ENCODE results near the gene RMC1.
"Not testable (repeated sequence)": the region's sequence is repeated elsewhere in the genome, so short reads cannot be mapped to it uniquely, and the experiment has no call there.

RMC1 gene

DNA sequence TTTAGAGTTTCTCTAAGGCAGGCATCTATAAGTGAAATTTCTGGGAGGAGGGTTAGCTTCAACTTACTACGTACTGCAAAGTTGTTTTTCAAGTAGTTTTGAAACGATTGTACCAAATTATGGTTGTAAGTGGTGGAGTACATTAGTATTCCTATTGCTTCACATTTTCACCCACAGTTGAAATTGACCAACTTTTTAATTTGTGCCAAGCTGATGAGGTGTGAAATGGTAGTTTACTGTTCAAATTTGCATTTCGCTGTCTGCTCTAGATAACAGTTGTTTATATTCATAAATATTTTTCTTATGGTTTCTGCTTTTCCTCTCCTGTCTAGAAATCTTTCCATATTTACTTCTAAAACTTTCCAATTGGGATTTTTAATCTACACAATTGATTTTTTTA is 64.4 kb downstream of the RMC1 start:
- DNase-seq, result no peak

DNA sequence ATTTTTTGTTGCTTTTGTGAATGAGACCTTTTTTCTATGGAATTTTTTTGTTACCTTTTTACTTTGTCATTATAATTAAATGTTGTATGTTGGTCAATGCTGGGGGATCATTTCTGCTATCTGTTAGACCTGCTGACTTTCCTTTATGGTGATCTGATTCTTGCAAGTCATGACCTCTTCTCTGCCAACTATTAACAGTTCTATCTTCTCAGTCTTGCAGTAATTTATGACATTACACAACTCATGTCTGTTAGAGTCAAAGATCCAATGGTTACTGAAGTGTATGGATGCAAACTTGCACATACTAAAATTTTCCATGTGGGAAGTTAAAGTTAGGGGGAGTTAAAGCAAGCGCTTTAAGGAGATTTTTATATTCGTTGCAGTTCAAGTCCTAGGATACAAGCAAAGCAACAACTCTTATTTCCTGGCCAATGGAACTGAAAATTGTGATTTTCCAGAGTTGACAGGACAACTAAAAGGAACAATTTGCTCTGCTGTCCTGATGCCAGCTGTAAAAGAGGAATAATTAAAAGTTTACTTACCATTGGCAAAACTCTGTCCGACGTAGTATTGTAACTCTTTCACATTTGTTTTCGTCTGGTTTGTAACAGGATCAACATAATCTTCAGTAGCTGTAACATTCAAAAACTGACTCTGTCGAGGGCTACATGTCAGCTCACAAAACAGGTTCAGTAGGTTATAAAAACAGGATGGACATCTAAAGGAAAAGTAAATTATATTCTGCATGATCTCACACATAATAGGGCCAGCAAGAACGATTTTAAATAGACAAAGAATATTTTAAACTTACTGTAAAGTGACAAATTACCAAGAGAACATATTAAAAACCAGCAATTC is 65.2 kb downstream of the RMC1 start:
- no peak for DNase-seq

DNA sequence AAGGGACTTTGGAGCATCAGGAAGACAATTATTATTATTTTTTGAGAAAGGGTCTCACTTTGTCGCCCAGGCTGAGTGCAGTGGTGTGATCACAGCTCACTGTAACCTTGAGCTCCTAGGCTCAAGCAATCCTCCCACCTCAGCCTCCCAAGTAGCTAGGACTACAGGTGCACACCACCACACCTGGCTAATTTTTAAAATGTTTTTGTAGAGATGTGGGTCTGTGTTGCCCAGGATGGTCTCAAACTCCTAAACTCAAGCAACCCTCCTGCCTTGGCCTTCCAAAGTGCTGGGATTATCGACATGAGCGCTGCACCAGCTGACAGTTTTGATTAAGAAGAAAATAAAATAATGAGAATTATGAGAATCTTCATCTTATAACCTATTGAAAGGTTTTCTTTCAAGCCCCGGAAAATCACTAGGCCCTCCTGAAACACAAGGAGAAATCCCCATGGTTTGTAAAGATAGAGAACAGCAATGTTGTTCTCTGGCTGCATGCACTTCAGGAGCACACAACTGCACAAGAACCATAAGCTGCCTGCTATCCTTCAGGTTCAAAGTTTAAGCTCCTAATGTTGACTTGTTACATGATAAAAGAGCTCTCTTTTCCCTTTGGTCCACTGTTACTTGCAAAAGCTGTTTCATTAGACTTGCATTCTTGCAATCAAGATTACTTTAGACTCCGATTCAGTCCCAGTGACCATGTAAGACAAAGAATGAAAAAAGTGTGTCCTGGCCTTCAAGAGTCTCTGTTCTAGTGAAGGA is 66.2 kb downstream of the RMC1 start:
- no peak for DNase-seq

DNA sequence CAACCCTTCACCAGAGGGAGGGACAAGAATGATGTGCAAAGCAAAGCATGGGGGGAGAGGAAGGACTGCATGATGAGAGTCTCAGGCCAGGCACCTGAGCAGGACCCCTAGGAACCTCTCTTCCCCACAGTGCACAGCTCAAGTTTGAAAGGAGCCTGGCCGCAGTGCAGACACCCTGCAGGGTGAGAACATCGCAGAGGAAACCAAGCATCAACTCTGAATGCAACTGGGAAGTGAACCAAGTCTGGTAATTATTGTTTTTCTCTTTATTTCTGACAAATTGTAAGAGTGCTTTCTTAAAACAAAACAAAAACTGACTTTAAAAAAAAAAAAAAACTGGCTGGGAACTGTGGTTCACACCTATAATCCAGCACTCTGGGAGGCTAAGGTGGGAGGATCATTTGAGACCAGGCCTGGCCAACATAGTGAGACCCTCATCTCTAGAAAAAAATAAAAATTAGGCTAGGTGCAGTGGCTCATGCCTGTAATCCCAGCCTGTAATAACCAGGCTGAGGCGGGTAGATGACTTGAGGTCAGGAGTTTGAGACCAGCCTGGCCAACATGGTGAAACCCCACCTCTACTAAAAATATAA is 67.7 kb downstream of the RMC1 start:
- no peak for DNase-seq

DNA sequence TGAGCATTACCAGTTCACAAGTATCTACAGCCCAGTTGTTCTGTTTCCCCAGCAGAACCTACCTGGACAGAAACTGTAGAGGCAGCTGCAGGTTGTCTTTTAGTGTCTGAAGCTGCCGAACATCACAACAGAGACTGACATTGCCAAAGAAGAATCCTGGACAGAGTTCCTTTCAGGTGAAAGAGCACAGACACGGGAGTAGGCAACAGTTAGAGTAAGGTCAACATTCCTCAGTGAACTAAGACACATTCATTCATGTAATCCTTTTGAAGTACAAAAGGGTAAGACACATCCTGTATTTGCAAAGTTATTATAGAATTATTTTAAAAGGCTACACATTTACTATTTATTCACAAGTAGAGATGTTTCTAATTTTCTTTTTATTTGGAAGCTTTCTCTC is 68.7 kb downstream of the RMC1 start:
- no peak for DNase-seq

DNA sequence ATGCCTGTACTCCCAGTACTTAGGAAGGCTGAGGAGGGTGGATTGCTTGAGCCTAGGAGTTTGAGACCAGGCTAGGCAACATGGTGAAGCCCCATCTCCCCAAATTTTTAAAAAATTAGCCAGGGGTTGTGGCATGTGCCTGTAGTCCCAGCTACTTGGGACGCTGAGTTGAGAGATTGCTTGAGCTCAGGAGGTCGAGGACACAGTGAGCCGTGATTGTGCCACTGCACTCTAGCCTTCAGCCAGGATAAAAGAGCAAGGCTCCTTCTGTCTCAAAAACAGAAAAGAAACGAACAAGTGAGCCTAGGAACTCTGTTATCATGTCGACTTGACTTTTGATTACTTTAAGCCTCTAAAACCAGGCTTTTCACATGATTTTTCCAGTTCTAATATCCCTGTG is 69.3 kb downstream of the RMC1 start:
- DNase-seq, result no peak

DNA sequence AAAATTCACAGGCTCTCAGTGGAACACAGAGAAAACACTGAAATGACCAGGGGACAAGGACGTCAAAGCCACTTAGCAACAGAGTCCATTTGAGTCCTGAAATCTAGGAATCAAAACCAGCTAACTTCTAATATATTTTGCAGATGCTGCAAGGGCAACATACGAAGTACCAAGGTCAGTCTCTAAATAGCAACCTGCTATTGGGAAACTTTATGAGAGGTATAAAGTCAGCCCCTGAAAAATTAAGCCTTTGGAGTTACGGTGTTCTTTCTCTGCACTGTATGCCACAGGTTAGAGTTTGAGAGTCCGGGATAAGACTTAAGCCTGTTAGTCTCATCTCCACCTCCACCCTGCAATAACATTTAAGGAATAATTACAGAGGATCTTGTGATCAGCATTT is 69.7 kb downstream of the RMC1 start:
- no peak for DNase-seq

DNA sequence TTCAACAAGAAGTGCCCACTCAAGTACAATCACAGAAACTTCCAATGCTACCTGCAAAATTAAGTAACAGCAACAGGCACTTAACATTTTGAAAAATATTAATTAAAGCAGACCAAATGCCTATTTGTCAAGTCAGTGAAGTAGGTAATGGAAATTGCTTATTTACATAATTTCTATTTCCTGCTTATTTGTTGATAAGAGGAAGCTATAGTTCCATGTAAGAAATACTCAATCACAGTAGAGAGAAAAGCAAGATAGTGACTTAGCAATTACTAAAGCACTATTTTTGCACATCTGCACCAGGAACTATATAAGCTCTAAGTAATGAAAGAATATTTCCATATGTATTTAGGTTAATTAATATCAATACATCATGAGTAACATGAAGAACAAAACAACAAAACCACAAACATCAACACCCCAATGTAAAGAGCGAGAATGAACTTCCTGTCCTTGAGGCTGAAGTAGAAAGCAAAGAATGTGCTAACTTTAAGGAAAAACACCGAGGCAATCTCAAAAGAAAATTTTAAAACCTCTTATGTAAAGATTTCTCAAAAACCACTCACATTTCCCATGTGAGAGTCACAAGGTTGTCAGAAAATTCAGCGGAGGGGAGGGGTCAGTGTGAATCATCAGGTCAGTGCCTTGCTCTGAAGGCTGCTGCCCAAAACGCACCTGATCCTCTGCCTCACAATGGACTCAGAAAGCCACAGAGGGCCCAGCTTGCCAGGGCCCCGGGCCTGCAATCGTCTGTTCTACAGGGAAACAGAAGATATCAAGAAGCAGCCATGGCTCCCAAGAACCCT is 70.5 kb downstream of the RMC1 start:
- DNase-seq, result no peak

DNA sequence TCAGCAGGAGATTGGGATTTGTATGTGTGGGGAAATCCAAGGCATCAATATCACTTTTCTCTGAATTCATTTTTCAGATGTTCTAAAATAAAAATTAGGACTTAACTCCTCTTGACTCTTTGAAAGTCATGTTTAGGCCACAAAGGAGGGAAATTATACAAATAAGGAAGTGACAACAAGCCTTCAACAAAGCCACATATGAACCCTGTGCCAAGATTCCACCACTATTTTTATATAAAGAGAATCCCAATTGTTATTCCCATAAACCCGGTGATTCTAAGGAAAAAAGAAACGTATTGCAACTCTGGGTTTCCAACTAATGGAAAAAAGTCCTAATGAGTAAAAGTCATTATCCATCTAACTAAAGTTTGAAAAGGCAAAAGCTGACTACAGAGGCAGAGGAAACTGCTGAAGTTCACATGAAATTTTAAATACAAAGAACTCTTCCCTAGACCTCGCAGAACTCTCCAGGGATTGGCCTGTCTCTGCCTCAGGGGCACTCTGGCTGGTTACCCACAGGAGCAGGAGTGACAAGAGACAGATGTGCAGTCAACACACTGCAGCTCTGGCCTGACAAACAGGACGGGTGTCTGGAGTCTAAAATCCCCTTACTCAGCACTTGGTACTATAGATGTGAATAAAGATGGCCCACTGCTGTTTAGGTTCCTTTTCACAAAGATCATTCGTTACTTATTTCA is 71.4 kb downstream of the RMC1 start:
- no peak for DNase-seq

DNA sequence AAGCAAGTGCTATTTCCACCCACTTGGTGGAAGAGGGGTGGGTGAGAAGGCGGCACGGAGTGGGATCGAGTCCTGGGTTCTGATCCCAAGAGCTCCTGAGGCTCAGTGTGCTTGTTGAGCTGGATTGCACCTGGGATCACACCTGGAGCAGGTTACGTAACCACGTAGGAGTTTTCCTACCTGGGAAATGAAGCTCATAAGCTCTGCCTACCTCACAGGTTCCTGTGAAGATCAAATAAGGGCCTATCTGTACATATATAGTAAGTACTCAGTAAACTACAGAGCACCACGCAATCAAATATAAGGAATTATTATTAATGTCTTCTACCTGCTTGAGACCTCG is 72.0 kb downstream of the RMC1 start:
- no peak for DNase-seq

DNA sequence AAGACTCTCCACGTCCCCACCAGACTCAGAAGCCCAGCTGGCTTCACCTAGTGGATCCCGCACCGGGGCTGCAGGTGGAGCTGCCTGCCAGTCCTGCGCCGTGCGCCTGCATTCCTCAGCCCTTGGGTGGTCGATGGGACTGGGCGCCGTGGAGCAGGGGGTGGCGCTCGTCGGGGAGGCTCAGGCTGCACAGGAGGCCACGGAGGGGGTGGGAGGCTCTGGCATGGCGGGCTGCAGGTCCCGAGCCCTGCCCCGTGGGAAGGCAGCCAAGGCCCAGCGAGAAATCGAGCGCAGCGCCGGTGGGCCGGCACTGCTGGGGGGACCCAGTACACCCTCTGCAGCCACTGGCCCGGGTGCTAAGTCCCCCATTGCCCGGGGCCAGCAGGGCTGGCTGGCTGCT is 74.2 kb downstream of the RMC1 start:
- not testable (repeated sequence) for DNase-seq

DNA sequence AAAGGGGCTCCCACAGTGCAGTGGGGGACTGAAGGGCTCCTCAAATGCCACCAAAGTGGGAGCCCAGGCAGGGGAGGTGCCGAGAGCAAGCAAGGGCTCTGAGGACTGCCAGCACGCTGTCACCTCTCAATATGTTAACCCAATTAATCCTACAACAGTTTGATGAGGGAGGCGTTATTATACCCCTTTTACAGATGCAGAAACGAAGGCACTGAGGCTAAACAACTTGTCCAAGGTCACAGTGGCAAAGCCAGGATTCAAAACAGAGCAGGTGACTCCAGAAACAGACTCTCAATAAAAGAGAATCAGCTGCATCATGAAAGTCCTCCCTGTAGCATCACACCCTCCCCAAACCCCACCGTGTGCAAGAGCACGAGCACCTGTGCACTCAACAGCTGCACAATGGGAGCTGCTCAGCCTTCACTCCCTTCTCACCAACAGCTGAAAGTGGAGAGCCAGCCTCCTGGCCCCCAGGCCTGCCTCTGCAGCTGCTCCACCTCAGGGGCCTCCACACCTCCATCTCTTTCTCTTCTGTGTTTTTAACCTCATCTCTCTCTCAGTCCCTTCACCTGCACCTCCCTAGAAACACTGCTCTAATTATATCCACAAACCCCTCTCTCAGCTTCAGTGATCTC is 74.9 kb downstream of the RMC1 start:
- DNase-seq, result no peak

DNA sequence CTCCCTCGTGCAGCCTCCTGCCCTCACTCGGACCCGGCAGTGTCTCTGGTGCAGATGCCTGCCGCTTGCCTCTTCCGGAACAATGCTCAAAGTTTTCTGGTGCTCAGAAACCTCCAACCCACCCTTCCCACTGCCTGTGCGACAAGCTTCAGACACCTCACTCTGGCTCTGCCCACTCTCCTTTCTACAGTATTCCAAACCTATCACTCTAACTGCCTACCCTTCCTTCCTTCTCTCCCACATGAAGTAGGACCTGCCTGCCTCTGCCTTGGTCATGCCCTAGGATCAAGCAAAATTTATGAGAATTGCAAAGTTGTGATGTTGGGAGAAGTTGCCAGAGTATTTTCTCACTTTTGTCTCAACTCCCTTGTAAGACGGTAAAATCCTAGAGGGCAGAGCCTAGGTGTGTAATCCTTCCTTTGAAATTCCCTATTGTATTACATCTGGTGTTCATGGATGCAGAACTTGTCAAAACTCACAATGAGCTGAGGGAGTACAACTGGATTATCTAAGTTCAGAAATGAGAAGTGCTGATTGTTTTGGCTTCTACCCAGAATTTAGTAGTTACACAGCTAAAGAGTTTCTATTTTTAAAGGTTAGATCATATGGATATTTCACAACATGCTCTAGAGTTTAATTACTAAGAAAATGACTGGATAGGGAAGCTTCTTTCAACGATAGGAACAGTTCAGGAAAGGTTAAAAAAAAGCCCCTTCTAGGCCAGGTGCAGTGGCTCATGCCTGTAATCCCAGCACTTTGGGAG is 75.8 kb downstream of the RMC1 start:
- no peak for DNase-seq

DNA sequence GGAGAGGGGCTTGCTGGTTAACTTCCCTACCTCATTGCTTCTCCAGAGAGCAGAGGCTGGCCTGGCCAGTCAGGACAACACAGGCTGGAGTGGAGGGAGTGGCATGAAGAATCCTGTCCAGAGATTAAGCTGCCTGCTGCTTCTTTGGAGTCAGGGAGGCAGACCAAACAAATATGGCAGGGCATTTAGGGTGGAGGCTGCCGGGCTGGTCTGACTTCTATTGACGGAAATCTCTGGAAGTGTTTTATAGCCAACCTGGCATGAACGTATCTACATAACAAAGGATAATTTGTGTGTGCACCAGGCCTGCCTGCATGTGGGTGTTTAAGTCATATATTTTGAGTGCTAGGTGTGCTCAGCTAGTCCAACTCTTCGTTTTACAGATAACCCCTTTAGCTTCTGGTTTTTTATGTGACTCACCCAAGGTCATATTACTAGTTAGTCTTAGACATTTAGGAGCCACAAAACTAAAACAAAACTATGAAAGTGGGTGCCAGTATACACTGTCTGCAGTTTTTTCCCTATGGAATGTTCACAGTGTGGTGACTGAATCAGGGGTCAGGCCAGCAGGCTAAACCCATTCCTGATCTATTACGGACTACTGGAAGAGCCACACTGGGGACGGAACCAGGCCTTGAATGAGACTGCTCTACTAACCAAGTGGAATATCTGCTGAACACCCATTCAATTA is 77.5 kb downstream of the RMC1 start:
- no peak for DNase-seq
